HEK293T (cell line): Measurements from ENCODE around the gene CD209.

Experiments
- ARNT ChIP-seq: fragments of 450-650 bp; IDR thresholded peaks from 2 replicates; pipeline ENCODE4 v1.6.1; 2017; ENCODE audit warnings: mild to moderate bottlenecking
- BHLHE40 ChIP-seq: fragments of 450-650 bp; IDR thresholded peaks from 2 replicates; pipeline ENCODE4 v1.6.1; 2016; ENCODE audit warnings: mild to moderate bottlenecking, moderate library complexity, borderline replicate concordance
- CTBP1 ChIP-seq: fragments of 450-650 bp; IDR thresholded peaks from 2 replicates; pipeline ENCODE4 v1.6.1; 2016; ENCODE audit warnings: borderline replicate concordance
- ELF4 ChIP-seq: fragments of 450-650 bp; IDR thresholded peaks from 2 replicates; pipeline ENCODE4 v1.6.1; 2017; ENCODE audit warnings: antibody characterized with exemption
- FOXM1 ChIP-seq: fragments of 450-650 bp; IDR thresholded peaks from 2 replicates; pipeline ENCODE4 v1.6.1; 2017; ENCODE audit warnings: mild to moderate bottlenecking, borderline replicate concordance
- L3MBTL2 ChIP-seq: fragments of 450-650 bp; conservative IDR thresholded peaks from 2 replicates; pipeline ENCODE4 v1.6.1; 2016; ENCODE audit warnings: mild to moderate bottlenecking
- NFRKB ChIP-seq: fragments of 450-650 bp; IDR thresholded peaks from 2 replicates; pipeline ENCODE4 v1.6.1; 2016; ENCODE audit warnings: mild to moderate bottlenecking, moderate library complexity
- SP1 ChIP-seq: fragments of 450-650 bp; IDR thresholded peaks from 2 replicates; pipeline ENCODE4 v1.6.1; 2017
- ZNF384 ChIP-seq: fragments of 450-650 bp; IDR thresholded peaks from 2 replicates; pipeline ENCODE4 v1.6.1; 2016

GRCh38 chr19:7756258-7756657 is 8.9 kb upstream of the CD209 start:
- no peak for TF ChIP-seq SP1
- no peak for TF ChIP-seq CTBP1
- no peak for TF ChIP-seq ARNT
- no peak for TF ChIP-seq L3MBTL2
- TF ChIP-seq ZNF384, result no peak
- no peak for TF ChIP-seq ELF4
- no peak for TF ChIP-seq FOXM1
- no peak for TF ChIP-seq BHLHE40
- no peak for TF ChIP-seq NFRKB
